ENCODE data around the gene FOXK2.
A peak's percentile ranks its signal among the peaks of the same experiment; 100 is the strongest.
"Not testable (repeated sequence)": the region's sequence is repeated elsewhere in the genome, so short reads cannot be mapped to it uniquely, and the experiment has no call there.

FOXK2 gene

DNA sequence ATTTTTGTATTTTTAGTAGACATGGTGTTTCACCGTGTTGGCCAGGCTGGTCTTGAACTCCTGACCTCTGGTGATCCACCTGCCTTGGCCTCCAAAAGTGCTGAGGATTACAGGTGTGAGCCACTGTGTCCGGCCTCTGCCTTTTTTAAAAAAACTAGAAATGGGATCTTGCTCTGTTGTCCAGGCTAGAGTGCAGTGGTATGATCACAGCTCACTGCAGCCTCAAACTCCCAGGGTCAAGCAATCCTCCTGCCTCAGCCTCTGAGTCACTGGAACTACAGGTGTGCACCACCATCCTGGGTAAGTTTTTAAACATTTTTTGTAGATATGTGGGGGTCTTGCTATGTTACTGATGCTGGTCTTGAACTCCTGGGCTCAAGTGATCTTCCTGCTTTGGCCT lies 38.0 kb downstream of the FOXK2 start:
- H3K27me3 Mint-ChIP-seq; intact Hi-C loops (cut with micrococcal nuclease); H3K9me3 Mint-ChIP-seq; H3K27ac Mint-ChIP-seq; H3K4me3 Mint-ChIP-seq: not testable (repeated sequence)
- Mint-ChIP-seq H3K4me1 (ENCODE audit: low read depth) (peaks cover 43% of the 10 kb centered on the region), H3K36me3 (ENCODE audit: low read depth) (peaks cover 17% of the 10 kb centered on the region)

DNA sequence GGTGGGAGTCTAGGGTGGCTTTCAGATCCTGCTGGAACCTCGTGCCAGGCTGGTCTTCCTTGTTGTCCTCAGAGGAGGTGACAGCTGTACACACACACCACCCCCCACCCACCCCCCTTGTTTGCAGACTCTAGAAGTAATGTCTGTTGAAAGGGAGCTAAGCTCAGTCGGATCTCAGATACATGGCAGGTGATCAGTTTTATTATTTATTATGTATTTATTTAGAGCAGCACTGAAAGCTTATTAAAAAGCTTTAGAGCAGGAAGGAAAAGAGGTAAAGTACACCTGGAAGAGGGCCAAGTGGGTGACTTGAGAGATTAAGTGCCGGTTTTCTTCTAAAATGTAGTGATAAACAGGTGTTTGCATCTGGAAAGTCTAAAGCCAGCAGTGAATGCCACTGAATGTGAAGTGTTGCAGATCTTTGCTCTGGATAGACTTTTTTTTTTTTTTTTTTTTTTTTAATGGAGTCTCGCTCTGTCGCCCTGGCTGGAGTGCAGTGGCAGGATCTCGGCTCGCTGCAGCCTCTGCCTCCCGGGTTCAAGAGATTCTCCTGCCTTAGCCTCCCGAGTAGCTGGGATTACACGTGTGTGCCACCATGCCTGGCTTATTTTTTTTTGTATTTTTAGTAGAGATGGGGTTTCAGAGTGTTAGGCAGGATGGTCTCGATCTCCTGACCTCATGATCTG lies 40.2 kb downstream of the FOXK2 start:
- Mint-ChIP-seq H3K9me3 (no peaks in the 10 kb centered on the region), H3K4me1 (ENCODE audit: low read depth) (peaks cover 42% of the 10 kb centered on the region)
- intact Hi-C loops (cut with micrococcal nuclease) = no loop called here

DNA sequence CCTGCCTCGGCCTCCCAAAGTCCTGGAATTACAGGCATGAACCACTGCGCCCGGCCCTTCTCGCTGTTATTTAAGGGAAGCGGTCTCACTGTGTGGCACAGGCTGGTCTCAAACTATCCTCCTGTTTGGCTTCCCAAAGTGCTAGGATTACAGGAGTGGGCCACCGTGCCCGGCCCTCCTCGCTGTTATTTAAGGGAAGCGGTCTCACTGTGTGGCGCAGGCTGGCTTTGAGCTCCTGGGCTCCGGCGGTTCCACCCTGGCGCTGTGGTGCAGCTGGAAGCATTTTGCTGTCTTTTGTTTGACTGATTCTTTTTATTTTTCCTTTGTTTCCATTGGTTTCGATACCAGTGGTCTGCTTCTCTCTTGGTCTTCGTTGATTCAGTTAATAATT lies 40.7 kb downstream of the FOXK2 start:
- Mint-ChIP-seq H3K27ac (no peak overlapping the region), H3K4me3 (no peak overlapping the region), H3K4me1 (ENCODE audit: low read depth) (peaks cover 39% of the 10 kb centered on the region), H3K27me3 (no peaks in the 10 kb centered on the region), H3K36me3 (ENCODE audit: low read depth) (peaks cover 40% of the 10 kb centered on the region), H3K9me3 (no peaks in the 10 kb centered on the region)
- intact Hi-C loops (cut with micrococcal nuclease) = no loop called here

More for the DNA sequence above, 40.2 kb downstream of the FOXK2 start:
- H3K36me3 Mint-ChIP-seq (ENCODE audit: low read depth) = peaks cover 35% of the 10 kb centered on the region
- no peak overlapping the region for H3K4me3 Mint-ChIP-seq
- no peak overlapping the region for H3K27ac Mint-ChIP-seq
- no peaks in the 10 kb centered on the region for H3K27me3 Mint-ChIP-seq

DNA sequence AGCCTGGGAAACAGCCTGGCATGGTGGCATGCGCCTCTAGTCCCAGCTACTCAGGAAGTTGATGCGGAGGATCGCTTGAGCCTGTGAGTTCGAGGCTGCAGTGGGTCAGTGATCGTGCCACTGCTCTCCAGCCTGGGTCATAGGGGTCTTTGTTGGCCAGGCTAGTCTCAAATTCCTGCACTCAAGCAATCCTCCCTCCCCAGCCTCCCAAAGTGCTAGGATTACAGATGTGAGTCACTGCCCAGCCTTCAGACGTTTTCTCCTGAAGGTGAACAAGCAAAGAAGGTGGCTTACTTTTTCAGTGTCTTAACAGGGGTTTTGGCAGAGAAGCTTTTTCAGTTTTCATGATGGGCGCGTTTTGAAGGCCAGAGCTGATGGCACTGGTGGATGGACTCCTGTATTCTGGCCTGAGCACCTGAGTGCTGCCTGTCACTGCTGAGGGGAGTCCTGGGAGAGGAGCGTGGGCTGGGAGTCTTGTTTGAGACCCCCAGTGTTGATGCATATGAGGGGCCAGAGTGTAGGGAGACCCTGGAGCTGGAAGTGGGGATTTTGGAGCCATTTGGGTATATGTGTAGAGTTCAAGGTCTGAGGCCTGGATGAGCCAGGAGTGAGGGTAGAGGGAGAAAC lies 41.4 kb downstream of the FOXK2 start:
- no peaks in the 10 kb centered on the region for H3K9me3 Mint-ChIP-seq
- H3K4me3 Mint-ChIP-seq = no peak overlapping the region
- peaks cover 47% of the 10 kb centered on the region for H3K36me3 Mint-ChIP-seq (ENCODE audit: low read depth)
- intact Hi-C loops (cut with micrococcal nuclease) = no loop called here
- H3K27me3 Mint-ChIP-seq = no peaks in the 10 kb centered on the region
- peaks cover 43% of the 10 kb centered on the region for H3K4me1 Mint-ChIP-seq (ENCODE audit: low read depth)
- H3K27ac Mint-ChIP-seq = no peak overlapping the region

DNA sequence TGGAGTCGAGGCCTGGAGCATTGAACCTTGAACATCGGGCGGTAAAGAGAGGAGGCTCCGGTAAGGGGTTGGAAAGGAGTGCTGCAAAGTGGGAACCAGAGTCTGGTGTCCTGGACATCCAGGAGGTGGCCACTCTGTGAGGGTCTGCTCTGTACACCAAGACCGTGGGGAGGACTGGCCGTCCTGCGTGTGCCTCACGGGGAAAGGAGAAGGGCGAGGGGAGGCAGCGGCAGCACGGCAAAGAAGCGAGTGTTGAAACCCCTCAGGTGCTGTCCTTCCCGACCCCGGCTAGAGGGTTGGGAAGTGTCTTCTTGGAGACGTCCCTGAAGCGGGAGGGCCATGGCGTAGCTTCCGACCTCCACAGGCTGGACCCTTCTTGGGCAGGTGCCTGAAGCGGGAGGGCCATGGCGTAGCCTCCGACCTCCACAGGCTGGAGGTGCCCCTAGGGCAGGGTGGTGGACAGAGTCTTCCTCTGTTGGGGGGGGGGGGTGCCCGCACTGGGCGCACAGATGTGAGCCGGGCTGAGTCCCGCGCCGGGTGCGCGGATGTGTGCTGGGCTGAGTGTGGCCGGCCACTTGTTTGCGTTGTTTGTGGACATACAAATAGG lies 42.0 kb downstream of the FOXK2 start:
- no peak overlapping the region for H3K4me3 Mint-ChIP-seq

DNA sequence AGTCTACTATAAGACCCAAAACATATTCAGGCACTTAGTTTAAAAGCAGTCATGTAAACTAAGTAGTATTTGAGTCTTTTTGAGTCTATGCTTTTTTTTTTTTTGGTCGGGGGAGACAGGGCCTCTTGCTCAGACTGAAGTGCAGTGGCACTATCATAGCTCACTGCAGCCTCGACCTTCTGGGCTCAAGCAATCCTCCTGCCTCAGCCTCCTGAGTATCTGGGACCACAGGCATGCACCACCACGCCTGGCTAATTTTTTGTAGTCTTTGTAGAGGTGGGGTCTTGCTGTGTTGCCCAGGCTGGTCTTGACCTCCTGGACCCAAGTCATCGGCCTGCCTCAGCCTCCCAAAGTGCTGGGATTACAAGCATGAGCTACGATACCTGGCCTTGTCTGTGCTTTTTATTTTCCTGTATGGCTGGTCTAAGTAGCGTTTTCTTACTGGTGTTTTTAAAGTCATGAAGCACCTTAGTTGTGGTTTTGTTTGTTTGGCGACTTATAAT lies 43.2 kb downstream of the FOXK2 start:
- H3K9me3 Mint-ChIP-seq; intact Hi-C loops (cut with micrococcal nuclease); H3K27me3 Mint-ChIP-seq; H3K4me3 Mint-ChIP-seq; H3K27ac Mint-ChIP-seq: not testable (repeated sequence)
- Mint-ChIP-seq H3K36me3 (ENCODE audit: low read depth) (peaks cover 61% of the 10 kb centered on the region), H3K4me1 (ENCODE audit: low read depth) (peaks cover 42% of the 10 kb centered on the region)

More for the DNA sequence above, 42.0 kb downstream of the FOXK2 start:
- Mint-ChIP-seq H3K9me3 (no peaks in the 10 kb centered on the region), H3K27ac (no peak overlapping the region), H3K36me3 (ENCODE audit: low read depth) (peaks cover 53% of the 10 kb centered on the region), H3K4me1 (ENCODE audit: low read depth) (peaks cover 43% of the 10 kb centered on the region), H3K27me3 (no peaks in the 10 kb centered on the region)
- intact Hi-C loops (cut with micrococcal nuclease) = no loop called here

DNA sequence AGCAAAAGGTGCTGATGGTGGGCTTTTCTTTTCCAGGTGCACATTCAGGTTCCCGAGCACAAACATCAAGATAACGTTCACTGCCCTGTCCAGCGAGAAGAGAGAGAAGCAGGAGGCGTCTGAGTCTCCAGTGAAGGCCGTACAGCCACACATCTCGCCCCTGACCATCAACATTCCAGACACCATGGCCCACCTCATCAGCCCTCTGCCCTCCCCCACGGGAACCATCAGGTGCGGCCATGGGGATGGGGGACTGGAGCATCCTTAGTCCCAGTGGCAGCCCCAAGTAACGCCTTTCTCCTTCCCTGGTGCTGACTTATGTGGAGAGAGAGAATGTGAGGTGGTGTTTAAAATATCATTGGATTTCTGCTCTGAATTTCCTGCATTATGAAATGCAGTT lies 43.8 kb downstream of the FOXK2 start:
- Mint-ChIP-seq H3K27me3 (no peaks in the 10 kb centered on the region), H3K4me3 (no peak overlapping the region), H3K9me3 (no peaks in the 10 kb centered on the region), H3K4me1 (ENCODE audit: low read depth) (peaks cover 37% of the 10 kb centered on the region), H3K27ac (no peak overlapping the region), H3K36me3 (ENCODE audit: low read depth) (peaks cover 61% of the 10 kb centered on the region)
- intact Hi-C loops (cut with micrococcal nuclease) = no loop called here

DNA sequence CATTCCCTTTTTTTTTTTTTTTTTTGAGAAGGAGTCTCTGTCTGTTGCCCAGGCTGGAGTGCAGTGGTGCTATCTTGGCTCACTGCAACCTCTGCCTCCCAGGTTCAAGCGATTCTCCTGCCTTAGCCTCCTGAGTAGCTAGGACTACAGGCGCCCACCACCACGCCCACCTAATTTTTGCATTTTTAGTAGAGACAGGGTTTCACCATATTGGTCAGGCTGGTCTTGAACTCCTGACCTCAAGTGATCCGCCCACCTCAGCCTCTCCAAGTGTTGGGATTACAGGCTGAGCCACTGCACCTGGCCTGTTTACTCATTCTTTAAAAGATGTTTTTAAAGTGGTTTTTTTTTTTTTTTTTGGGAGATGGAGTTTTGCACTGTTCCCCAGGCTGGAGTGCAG lies 44.2 kb downstream of the FOXK2 start:
- H3K27ac Mint-ChIP-seq; intact Hi-C loops (cut with micrococcal nuclease); H3K27me3 Mint-ChIP-seq; H3K9me3 Mint-ChIP-seq; H3K4me3 Mint-ChIP-seq: not testable (repeated sequence)
- peaks cover 61% of the 10 kb centered on the region for H3K36me3 Mint-ChIP-seq (ENCODE audit: low read depth)
- peaks cover 32% of the 10 kb centered on the region for H3K4me1 Mint-ChIP-seq (ENCODE audit: low read depth)

DNA sequence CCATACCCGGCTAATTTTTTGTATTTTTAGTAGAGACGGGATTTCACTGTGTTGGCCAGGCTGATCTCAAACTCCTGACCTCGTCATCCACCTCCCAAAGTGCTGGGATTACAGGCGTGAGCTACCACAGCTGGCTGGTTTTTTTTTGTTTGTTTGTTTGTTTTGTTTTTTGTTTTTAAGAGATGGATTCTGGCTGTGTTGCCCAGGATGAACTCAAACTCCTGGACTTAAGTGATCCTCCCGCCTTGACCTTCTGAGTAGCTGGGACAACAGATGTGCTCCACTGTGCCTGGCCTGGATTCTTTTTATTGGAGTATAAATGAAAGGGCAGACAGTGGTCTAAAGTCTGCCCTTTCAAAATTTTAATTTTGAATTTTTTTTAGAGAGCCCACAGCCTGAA lies 44.7 kb downstream of the FOXK2 start:
- Mint-ChIP-seq H3K27ac (no peak overlapping the region), H3K27me3 (no peaks in the 10 kb centered on the region), H3K36me3 (ENCODE audit: low read depth) (peaks cover 63% of the 10 kb centered on the region), H3K4me1 (ENCODE audit: low read depth) (peaks cover 28% of the 10 kb centered on the region), H3K4me3 (no peak overlapping the region), H3K9me3 (no peaks in the 10 kb centered on the region)
- intact Hi-C loops (cut with micrococcal nuclease) = no loop called here

DNA sequence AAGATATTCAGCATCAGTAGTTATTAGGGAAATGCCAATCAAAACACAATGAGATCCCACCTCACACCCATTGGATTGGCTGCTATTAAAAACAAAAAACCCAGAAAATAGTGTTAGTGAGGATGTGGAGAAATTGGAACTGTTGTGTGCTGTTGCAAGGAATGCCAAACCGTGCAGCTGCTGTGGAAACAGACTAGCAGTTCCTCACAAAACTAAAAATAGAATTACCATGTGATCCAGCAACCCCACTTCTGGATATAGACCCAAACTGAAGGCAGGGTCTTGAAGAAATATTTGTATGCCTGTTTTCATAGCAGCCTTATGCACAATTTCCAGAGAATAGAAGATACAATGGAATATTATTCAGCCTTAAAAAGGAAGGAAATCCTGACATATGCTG lies 46.0 kb downstream of the FOXK2 start:
- H3K4me3 Mint-ChIP-seq = no peak overlapping the region
- H3K9me3 Mint-ChIP-seq = no peaks in the 10 kb centered on the region
- intact Hi-C loops (cut with micrococcal nuclease) = no loop called here
- peaks cover 77% of the 10 kb centered on the region for H3K36me3 Mint-ChIP-seq (ENCODE audit: low read depth)
- H3K27me3 Mint-ChIP-seq = no peaks in the 10 kb centered on the region
- H3K4me1 Mint-ChIP-seq (ENCODE audit: low read depth) = peaks cover 26% of the 10 kb centered on the region
- H3K27ac Mint-ChIP-seq = no peak overlapping the region

DNA sequence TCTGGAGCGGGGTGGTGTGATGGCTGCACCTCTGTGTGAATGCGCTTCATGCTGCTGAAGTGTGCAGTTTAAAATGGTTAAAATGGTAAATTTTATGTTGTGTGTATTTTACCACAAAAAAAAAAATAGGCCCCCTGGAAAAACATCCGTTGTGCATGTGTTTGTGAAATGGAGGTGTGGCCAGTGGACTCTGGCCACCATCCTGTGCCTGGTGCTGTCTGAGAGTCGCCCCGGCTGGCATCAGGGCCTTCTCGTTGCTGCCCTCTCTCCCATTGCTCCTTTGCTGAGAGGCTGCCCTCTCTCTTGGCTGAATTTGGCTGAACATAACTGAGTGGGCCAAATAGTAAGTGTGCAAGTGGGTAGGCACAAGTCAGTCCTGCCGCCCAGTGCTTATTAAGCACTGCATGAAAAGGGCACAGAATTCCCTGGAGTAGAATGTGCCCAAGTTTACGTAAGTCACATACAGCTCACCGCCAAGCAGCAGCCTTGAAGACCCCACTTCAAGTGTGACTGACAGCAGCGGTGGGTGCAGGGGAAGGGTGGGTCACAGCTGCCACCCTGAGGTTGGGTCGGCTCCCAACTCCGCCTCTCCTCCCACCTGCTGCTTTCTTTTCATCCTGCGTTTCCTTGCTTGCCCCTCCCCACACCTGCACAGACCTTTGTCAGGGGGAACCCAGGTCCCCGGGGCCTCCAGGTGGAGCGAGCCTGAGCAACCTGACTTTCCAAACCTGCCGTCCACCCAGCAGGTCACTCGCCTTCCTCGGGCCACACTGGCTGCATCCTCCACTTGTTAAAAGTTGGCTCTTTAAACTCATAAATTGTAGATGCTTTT lies 46.8 kb downstream of the FOXK2 start:
- intact Hi-C loops (cut with micrococcal nuclease) = no loop called here

DNA sequence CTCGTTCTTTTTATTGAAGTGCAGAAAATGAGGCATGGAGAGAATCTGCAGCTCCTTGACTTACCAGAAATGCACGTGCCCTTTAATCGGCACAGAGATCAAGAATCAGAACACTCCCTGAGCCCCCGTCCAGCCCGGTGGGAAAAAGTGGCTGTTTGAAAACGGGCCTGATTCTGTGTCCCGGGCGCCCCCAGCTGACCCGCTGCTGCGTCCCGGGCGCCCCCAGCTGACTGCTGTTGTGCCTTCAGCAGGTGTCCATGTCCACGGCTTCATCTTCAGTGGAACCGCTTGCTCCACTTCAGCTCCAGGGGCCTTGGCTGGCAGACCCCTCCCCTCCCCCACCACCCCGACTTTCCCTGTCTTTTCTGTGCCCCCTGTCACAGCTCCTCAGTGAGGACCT lies 47.8 kb downstream of the FOXK2 start:
- Mint-ChIP-seq H3K4me1 (ENCODE audit: low read depth) (peaks cover 16% of the 10 kb centered on the region), H3K27me3 (no peaks in the 10 kb centered on the region), H3K27ac (no peak overlapping the region), H3K4me3 (no peak overlapping the region), H3K9me3 (no peaks in the 10 kb centered on the region), H3K36me3 (ENCODE audit: low read depth) (peaks cover 94% of the 10 kb centered on the region)
- intact Hi-C loops (cut with micrococcal nuclease) = no loop called here

More for the DNA sequence above, 46.8 kb downstream of the FOXK2 start:
- Mint-ChIP-seq H3K27ac (peak overlapping the region; percentile 30), H3K4me3 (no peak overlapping the region), H3K9me3 (no peaks in the 10 kb centered on the region), H3K36me3 (ENCODE audit: low read depth) (peaks cover 84% of the 10 kb centered on the region), H3K4me1 (ENCODE audit: low read depth) (peaks cover 20% of the 10 kb centered on the region), H3K27me3 (no peaks in the 10 kb centered on the region)

DNA sequence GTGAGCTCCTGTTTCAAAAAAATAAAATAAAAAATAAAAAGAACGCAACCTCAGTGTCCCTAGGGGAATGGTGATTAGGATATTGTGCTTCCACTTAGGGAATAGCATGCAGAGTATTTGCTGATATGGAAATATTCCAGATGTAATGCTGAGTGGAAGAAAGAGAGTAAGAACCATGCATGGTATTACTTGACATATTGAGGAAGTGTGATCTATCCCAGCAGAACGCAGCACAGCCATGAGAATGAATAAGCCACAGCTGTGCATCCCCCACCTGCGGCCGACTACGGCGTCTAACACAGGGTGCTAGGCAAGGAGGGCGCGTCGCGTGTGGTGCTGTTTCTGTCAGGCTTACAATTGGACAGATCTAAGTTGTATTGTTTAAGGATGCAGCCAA lies 49.5 kb downstream of the FOXK2 start:
- Mint-ChIP-seq H3K27ac (no peak overlapping the region), H3K4me1 (ENCODE audit: low read depth) (peaks cover 7% of the 10 kb centered on the region), H3K36me3 (ENCODE audit: low read depth) (peaks cover 100% of the 10 kb centered on the region), H3K27me3 (no peaks in the 10 kb centered on the region), H3K9me3 (no peaks in the 10 kb centered on the region), H3K4me3 (no peak overlapping the region)
- intact Hi-C loops (cut with micrococcal nuclease) = no loop called here

DNA sequence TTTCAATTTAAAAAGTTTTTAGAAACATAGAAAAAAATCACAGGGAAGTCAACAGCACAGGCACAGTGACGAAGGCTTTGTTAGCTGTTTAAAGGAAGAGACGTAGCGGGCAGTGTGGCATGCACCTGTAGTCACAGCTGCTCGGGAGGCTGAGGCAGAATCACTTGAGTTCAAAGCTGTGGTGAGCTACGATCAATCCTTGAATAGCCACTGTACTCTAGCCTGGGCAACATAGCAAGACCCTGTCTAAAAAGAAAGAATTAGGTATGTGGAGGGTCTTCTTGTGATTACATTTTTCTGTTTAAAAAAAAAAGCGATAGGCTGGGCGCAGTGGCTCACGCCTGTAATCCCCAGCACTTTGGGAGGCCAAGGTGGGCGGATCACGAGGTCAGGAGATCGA lies 50.1 kb downstream of the FOXK2 start:
- H3K27ac Mint-ChIP-seq = no peak overlapping the region
- no peaks in the 10 kb centered on the region for H3K27me3 Mint-ChIP-seq
- H3K9me3 Mint-ChIP-seq = no peaks in the 10 kb centered on the region
- H3K36me3 Mint-ChIP-seq (ENCODE audit: low read depth) = peaks cover 100% of the 10 kb centered on the region
- no peak overlapping the region for H3K4me3 Mint-ChIP-seq
- intact Hi-C loops (cut with micrococcal nuclease) = no loop called here
- H3K4me1 Mint-ChIP-seq (ENCODE audit: low read depth) = peaks cover 7% of the 10 kb centered on the region

All from dendritic cell treated with granulocyte-macrophage colony-stimulating factor and Interleukin-4, amounts not matched to agents 40 ng/mL and 50 ng/mL, for 4 days (primary cell).